BJ (cell line): ENCODE measurements around the gene CAMSAP1. TPM values are rescaled to one million over a fixed set of nuclear protein-coding genes. Genes with fewer than 3 reads are reported as not detected.

Source experiments
- CTCF ChIA-PET: fragments of 350-600 bp; formaldehyde crosslinking; extraction: SDS; loops from one replicate; lab custom pipeline; 2021; ENCODE audit warnings: antibody characterized with exemption, inconsistent platforms; lab: Yijun Ruan, JAX
- POLR2A ChIA-PET: fragments of 300-600 bp; sonication (Branson Sonifier 250); formaldehyde crosslinking; extraction: SDS; loops from one replicate; lab custom pipeline; 2021; ENCODE audit warnings: antibody characterized with exemption; lab: Charles Lee
- DNase-seq: peaks from one replicate; pipeline ENCODE4 v3.0.0-alpha.2; 2011; ENCODE audit warnings: low read depth
- H3K27me3 ChIP-seq: 2 replicates; pipeline ENCODE4 v1.6.0; 2011; ENCODE audit warnings: low read length; ENCODE audit not compliant: control insufficient read depth, insufficient read depth
- H3K36me3 ChIP-seq: 2 replicates; pipeline ENCODE4 v1.5.1; 2011; ENCODE audit warnings: low read length; ENCODE audit not compliant: control insufficient read depth, insufficient read depth
- H3K4me3 ChIP-seq: 2 replicates; pipeline ENCODE4 v1.5.1; 2011; ENCODE audit warnings: low read depth, mild to moderate bottlenecking, control low read depth, low read length
- polyA plus RNA-seq: library from polyadenylated mRNA; depleted of rRNA; stranded (reverse); fragments of >200 nt; gene quantifications from 2 replicates; pipeline ENCODE4 v1.2.3, GENCODE V29; 2011
- TF ChIP-seq, protein P1 (sequence below): IDR thresholded peaks from 2 replicates; pipeline ENCODE4 v1.5.1; 2011; ENCODE audit warnings: low read depth, mild to moderate bottlenecking, control low read depth, inconsistent platforms, low read length, moderate library complexity; ENCODE audit not compliant: insufficient read depth

Gene CAMSAP1
- polyA plus RNA-seq, 1 experiment: 4.1 TPM

DNA sequence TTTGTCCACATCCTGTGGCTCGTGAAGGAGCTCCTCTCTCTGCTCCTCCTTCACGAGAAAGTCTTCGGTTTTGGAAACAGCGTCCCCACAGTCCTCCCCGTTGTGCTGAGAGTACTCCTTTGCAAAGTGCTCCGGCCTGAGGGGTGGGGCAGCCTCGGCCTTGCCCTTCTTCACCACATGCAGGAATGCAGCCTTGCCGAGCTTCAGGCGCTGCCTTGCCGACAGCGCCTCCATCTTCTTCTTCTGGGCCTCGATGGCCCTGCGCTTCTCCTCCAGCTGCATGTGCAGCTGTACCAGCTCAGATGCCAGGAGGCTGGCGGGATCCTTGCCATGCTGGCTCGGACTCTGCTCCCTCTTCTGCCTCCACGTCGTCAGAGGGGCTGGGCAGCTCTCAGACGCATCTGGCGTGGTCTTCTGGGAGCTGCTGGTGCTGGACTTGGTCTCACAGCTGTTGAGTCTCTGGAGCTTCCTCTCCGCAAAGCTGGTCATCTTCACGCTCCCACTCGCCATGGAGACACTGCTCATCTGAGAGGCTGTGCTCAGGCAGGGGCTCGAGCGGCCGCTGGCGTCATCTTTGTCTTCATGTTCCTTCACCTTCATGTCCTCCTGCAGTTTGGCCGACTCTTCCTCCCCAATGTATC, 85.5 kb downstream of the CAMSAP1 start:
- TF ChIP-seq, protein P1, sequence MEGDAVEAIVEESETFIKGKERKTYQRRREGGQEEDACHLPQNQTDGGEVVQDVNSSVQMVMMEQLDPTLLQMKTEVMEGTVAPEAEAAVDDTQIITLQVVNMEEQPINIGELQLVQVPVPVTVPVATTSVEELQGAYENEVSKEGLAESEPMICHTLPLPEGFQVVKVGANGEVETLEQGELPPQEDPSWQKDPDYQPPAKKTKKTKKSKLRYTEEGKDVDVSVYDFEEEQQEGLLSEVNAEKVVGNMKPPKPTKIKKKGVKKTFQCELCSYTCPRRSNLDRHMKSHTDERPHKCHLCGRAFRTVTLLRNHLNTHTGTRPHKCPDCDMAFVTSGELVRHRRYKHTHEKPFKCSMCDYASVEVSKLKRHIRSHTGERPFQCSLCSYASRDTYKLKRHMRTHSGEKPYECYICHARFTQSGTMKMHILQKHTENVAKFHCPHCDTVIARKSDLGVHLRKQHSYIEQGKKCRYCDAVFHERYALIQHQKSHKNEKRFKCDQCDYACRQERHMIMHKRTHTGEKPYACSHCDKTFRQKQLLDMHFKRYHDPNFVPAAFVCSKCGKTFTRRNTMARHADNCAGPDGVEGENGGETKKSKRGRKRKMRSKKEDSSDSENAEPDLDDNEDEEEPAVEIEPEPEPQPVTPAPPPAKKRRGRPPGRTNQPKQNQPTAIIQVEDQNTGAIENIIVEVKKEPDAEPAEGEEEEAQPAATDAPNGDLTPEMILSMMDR: no peak
- POLR2A ChIA-PET: no interaction called here
- no peak overlapping the region for H3K4me3 ChIP-seq
- DNase-seq: no peak
- CTCF ChIA-PET: interaction anchor here (1.0 kb wide), 1 partner anchor 44 kb away, joined by 3 read pairs; no protein-coding TSS in a partner anchor
- H3K36me3 ChIP-seq: peaks cover 34% of the 10 kb centered on the region
- no peaks in the 10 kb centered on the region for H3K27me3 ChIP-seq

DNA sequence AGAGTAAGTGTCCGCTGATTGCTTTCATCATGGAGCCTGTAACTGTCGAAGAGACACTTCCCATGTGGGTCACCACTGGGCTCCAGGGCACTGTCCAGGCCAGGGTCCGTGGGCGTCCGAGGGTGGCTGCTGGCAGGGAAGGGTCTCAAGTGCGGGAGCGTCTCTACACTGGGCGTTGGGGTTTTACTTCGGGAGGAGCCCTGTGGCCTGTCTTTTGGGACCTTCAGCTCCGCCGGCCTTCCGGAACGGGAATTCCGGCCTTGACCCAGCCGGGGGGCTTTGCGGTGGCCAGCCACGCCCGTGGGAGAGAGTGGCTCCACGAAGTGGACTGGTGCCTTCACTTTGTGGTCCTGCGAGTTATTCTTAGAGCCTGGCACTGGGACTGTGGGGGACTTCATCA, 86.2 kb downstream of the CAMSAP1 start:
- ChIA-PET CTCF (interaction anchor here (1.0 kb wide), 1 partner anchor 45 kb away, joined by 3 read pairs; no protein-coding TSS in a partner anchor), POLR2A (no interaction called here)
- no peak overlapping the region for H3K4me3 ChIP-seq
- no peak for DNase-seq
- TF ChIP-seq, protein P1: no peak
- peaks cover 40% of the 10 kb centered on the region for H3K36me3 ChIP-seq
- H3K27me3 ChIP-seq: no peaks in the 10 kb centered on the region

DNA sequence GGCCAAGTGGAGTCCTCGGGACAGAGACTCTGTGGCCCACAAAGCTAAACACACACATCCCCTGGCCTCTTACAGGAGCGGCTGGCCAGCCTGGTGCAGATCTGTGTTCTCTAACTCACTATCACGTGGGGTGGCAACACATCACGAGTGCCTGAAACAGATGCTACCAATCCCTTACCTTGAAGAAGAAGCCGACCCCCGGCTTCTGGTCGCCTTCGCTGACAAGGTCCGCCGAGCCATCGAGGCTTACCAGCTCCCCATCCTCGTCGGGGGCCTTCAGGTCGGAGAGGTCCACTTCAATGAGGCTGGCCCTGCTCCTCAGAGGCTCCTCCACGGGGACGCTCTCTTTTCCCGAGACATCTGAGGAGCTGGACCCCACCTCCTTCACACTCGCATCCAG, 86.7 kb downstream of the CAMSAP1 start:
- DNase-seq: no peak
- POLR2A ChIA-PET: no interaction called here
- Histone ChIP-seq H3K27me3 (no peaks in the 10 kb centered on the region), H3K36me3 (peaks cover 40% of the 10 kb centered on the region), H3K4me3 (no peak overlapping the region)
- TF ChIP-seq, protein P1: no peak
- CTCF ChIA-PET: interaction anchor here (0.6 kb wide), 1 partner anchor 672 kb away, joined by 5 read pairs; no protein-coding TSS in a partner anchor

DNA sequence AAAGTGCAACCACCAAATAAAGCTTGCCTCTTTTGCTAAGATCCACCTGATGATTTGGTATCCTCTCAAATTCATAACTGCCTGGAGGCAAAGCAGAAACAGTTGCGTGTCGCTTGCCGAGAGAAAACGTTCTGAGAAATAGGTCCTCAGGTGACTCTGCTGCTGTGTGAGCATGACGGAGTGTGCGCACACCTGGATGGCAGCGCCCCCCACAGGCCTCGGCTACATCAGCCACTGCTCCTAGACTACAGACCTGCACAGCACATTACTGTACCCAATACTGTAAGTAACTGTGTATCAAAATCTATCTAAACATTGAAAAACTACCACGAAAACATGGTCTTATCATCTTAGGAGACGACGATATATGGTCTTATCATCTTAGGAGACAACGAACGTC, 87.4 kb downstream of the CAMSAP1 start:
- Histone ChIP-seq H3K27me3 (no peaks in the 10 kb centered on the region), H3K36me3 (peaks cover 40% of the 10 kb centered on the region), H3K4me3 (no peak overlapping the region)
- CTCF ChIA-PET: no interaction called here
- TF ChIP-seq, protein P1: no peak
- DNase-seq: no peak
- POLR2A ChIA-PET: interaction anchor here (0.6 kb wide), 1 partner anchor 140 kb away, joined by 3 read pairs; no protein-coding TSS in a partner anchor

DNA sequence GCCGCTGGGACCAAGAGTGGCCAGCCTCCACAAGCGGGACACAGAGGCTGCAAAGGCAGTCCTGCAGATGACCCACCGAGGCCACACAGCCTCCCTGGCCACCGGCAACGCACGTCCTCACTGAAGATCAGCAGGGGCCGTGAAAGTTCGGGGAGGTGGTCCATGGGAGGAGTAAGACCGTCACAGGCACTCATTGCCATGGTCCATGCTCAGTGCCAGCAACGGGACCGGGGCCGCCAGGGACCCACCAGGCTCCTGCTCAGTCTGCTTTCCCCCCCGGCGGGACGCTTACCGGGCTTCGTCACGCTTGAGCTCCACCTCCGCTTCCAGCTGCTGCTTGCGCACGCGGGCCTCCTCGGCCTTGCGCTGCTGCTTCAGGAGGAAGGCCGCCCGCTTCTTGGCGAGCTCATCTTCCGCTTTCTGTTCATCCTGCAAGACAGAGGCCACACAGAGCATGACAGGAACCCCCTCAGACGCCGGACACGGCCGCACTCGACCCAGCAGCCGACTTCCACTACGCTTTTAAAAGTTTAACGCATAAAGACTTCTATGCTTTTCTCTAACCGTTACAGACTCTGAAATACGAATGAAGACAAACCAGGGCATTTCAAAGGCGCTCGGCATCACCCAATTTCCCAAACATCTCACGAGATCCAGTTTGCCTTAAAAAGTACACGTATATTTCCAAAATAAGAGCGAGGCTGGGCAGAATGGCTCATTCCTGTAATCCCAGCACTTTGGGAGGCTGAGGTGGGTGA, 88.4 kb downstream of the CAMSAP1 start:
- DNase-seq: no peak
- ChIA-PET POLR2A (interaction anchor here (0.6 kb wide), 1 partner anchor 141 kb away, joined by 3 read pairs; no protein-coding TSS in a partner anchor), CTCF (no interaction called here)
- Histone ChIP-seq H3K4me3 (no peak overlapping the region), H3K27me3 (no peaks in the 10 kb centered on the region), H3K36me3 (peaks cover 44% of the 10 kb centered on the region)
- TF ChIP-seq, protein P1: no peak
